ENCODE measurements around the gene NCOA6. TPM values are rescaled to one million over a fixed set of nuclear protein-coding genes. Genes with fewer than 3 reads are reported as not detected.

Gene NCOA6
- total RNA-seq, 4 donors from 2014 or later: 16.9 to 26.1 (median 24.0) TPM

DNA sequence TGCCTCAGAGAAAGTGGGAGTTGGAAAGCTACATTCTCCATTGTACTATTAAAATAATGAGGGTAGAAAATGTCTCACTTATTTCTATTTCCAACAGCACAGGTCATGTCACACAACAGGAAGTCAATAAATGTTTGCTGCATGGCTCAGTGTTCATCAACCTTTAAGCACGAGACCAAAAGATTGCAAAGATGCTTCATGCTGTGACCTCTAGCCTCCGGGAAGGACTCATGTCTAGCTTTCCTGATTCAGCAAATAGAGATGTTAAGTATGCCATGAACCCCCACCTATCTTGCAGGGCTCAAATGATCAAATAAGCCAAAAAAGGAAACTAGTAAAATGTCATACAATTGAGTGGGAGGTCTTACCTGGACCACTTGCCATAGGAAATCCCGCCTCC is 57.4 kb downstream of the NCOA6 start:
- no peak overlapping the region for H3K27ac ChIP-seq
- no peak overlapping the region for H3K4me3 ChIP-seq
- no peak for DNase-seq (ENCODE audit: low spot score in 2 of 2)
- TF ChIP-seq EP300 (IDR thresholded peaks at IDR 0.05): no peak
- TF ChIP-seq, protein P1, sequence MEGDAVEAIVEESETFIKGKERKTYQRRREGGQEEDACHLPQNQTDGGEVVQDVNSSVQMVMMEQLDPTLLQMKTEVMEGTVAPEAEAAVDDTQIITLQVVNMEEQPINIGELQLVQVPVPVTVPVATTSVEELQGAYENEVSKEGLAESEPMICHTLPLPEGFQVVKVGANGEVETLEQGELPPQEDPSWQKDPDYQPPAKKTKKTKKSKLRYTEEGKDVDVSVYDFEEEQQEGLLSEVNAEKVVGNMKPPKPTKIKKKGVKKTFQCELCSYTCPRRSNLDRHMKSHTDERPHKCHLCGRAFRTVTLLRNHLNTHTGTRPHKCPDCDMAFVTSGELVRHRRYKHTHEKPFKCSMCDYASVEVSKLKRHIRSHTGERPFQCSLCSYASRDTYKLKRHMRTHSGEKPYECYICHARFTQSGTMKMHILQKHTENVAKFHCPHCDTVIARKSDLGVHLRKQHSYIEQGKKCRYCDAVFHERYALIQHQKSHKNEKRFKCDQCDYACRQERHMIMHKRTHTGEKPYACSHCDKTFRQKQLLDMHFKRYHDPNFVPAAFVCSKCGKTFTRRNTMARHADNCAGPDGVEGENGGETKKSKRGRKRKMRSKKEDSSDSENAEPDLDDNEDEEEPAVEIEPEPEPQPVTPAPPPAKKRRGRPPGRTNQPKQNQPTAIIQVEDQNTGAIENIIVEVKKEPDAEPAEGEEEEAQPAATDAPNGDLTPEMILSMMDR (IDR thresholded peaks at IDR 0.05): no peak
- TF ChIP-seq POLR2A (IDR thresholded peaks at IDR 0.05): no peak
- H3K27me3 ChIP-seq: no peaks in the 10 kb centered on the region
- 65 to 72% methylated on average over 3 of the region's 3 CpGs for WGBS, 2 donors
- peaks cover 0 to 4% (median 0%) of the 10 kb centered on the region in 4 donors for H3K4me1 ChIP-seq
- no peaks in the 10 kb centered on the region for H3K9me3 ChIP-seq
- peaks cover 2 to 75% (median 6%) of the 10 kb centered on the region in 3 donors for H3K36me3 ChIP-seq

GRCh38 chr20:34762031-34762555 is 63.4 kb downstream of the NCOA6 start:
- Histone ChIP-seq H3K9me3 (no peaks in the 10 kb centered on the region), H3K36me3 (peaks cover 2 to 93% (median 3%) of the 10 kb centered on the region in 3 donors), H3K4me3 (no peak overlapping the region), H3K27me3 (no peaks in the 10 kb centered on the region), H3K4me1 (no peaks in the 10 kb centered on the region), H3K27ac (no peak overlapping the region)
- no peak for DNase-seq (ENCODE audit: low spot score in 2 of 2)
- TF ChIP-seq, protein P1 (IDR thresholded peaks at IDR 0.05): no peak
- WGBS, 2 donors: 0 to 2% methylated on average over 1 of the region's 1 CpG

DNA sequence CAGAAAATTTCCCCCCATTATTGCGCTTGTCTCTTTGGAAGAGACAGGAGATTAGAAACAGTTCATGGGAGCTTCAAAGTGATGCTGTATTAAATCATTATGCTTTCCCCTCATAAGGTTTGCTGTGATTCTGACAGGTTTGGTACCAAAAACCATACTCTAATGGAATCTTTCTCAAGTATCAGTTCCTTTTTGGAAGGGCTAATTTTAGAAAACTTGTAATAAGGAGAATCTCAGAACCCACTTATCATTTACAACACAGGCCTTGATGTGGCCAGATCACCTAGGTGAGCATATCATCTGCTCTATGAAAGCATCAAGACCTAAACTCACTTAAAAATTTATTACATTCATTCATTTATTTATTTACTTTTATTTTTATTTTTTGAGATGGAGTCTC is 70.1 kb downstream of the NCOA6 start:
- H3K27me3 ChIP-seq: no peaks in the 10 kb centered on the region
- no peaks in the 10 kb centered on the region for H3K9me3 ChIP-seq
- DNase-seq (ENCODE audit: low spot score in 2 of 2): no peak
- peaks cover 0 to 97% (median 4%) of the 10 kb centered on the region in 3 donors for H3K36me3 ChIP-seq
- no peak overlapping the region for H3K27ac ChIP-seq
- 92 to 97% methylated on average over 1 of the region's 1 CpG for WGBS, 2 donors
- H3K4me3 ChIP-seq: no peak overlapping the region
- no peaks in the 10 kb centered on the region for H3K4me1 ChIP-seq
- TF ChIP-seq, protein P1 (IDR thresholded peaks at IDR 0.05): no peak
- TF ChIP-seq POLR2A (IDR thresholded peaks at IDR 0.05) (no peak), EP300 (IDR thresholded peaks at IDR 0.05) (no peak)

GRCh38 chr20:34754611-34755010 is 70.8 kb downstream of the NCOA6 start:
- TF ChIP-seq POLR2A (IDR thresholded peaks at IDR 0.05) (no peak), EP300 (IDR thresholded peaks at IDR 0.05) (no peak)
- TF ChIP-seq, protein P1 (IDR thresholded peaks at IDR 0.05): no peak
- Histone ChIP-seq H3K4me3 (no peak overlapping the region), H3K9me3 (no peaks in the 10 kb centered on the region), H3K36me3 (peaks cover 0 to 98% (median 12%) of the 10 kb centered on the region in 3 donors), H3K4me1 (no peaks in the 10 kb centered on the region), H3K27me3 (no peaks in the 10 kb centered on the region), H3K27ac (no peak overlapping the region)
- no peak for DNase-seq (ENCODE audit: low spot score in 2 of 2)
- 61 to 62% methylated on average over 4 of the region's 4 CpGs for WGBS, 2 donors

- no peak for DNase-seq (ENCODE audit: low spot score in 2 of 2)
- H3K36me3 ChIP-seq: peaks cover 0 to 98% (median 13%) of the 10 kb centered on the region in 3 donors
- H3K9me3 ChIP-seq: no peaks in the 10 kb centered on the region
- WGBS, 2 donors: 71 to 77% methylated on average over 2 of the region's 2 CpGs
- no peak overlapping the region for H3K27ac ChIP-seq
- TF ChIP-seq POLR2A (IDR thresholded peaks at IDR 0.05) (no peak), EP300 (IDR thresholded peaks at IDR 0.05) (no peak)
- TF ChIP-seq, protein P1 (IDR thresholded peaks at IDR 0.05): no peak
- no peaks in the 10 kb centered on the region for H3K4me1 ChIP-seq
- no peaks in the 10 kb centered on the region for H3K27me3 ChIP-seq
- no peak overlapping the region for H3K4me3 ChIP-seq
Observed at GRCh38 chr20:34753706-34754461, 71.6 kb downstream of the NCOA6 start.

All from tibial nerve (tissue), 4 donors.